Hematopoietic multipotent progenitor cell (in vitro differentiated cells): ENCODE measurements around the gene ZNF629. TPM values are rescaled to one million over a fixed set of nuclear protein-coding genes. Genes with fewer than 3 reads are reported as not detected.

Experiments
- DNase-seq, 3 donors: peaks; one replicate each; pipeline ENCODE4 v3.0.0-alpha.2; 2011 to 2015; ENCODE audit warnings: low read depth in 2 of 3, low spot score in 2 of 3
- total RNA-seq: library from RNA; depleted of rRNA; stranded (reverse); fragments of >200 nt; gene quantifications from one replicate; pipeline ENCODE4 v1.2.3, GENCODE V29; 2012

ZNF629 gene
- total RNA-seq, 1 donor = 18.0 TPM

GRCh38 chr16:30786115-30786935, 680 bp downstream of the ZNF629 start:
- DNase-seq = no peak

- no peak for DNase-seq
These were observed 1.6 kb downstream of the ZNF629 start for GRCh38 chr16:30785126-30786106.

- DNase-seq = no peak
These were observed 2.8 kb downstream of the ZNF629 start for GRCh38 chr16:30784215-30784614.

GRCh38 chr16:30783280-30784109, 3.5 kb downstream of the ZNF629 start:
- no peak for DNase-seq

GRCh38 chr16:30782486-30783279, 4.3 kb downstream of the ZNF629 start:
- DNase-seq = no peak

- no peak for DNase-seq
These were observed 6.5 kb downstream of the ZNF629 start for GRCh38 chr16:30780549-30780948.

GRCh38 chr16:30780021-30780420, 7.0 kb downstream of the ZNF629 start:
- DNase-seq = no peak

GRCh38 chr16:30779596-30779995, 7.4 kb downstream of the ZNF629 start:
- no peak for DNase-seq

GRCh38 chr16:30778549-30779244, 8.3 kb downstream of the ZNF629 start:
- DNase-seq = no peak

GRCh38 chr16:30777591-30778297, 9.3 kb downstream of the ZNF629 start:
- no peak for DNase-seq

- DNase-seq = peak in 2 of 3 donors; percentile 53 to 71
These were observed 11.4 kb downstream of the ZNF629 start for GRCh38 chr16:30775392-30776188.

- no peak for DNase-seq
These were observed 11.9 kb downstream of the ZNF629 start for GRCh38 chr16:30775131-30775391.

GRCh38 chr16:30774367-30775130, 12.5 kb downstream of the ZNF629 start:
- no peak for DNase-seq

GRCh38 chr16:30773826-30774225, 13.2 kb downstream of the ZNF629 start:
- DNase-seq = no peak

GRCh38 chr16:30771726-30772125, 15.3 kb downstream of the ZNF629 start:
- no peak for DNase-seq

- no peak for DNase-seq
These were observed 17.5 kb downstream of the ZNF629 start for GRCh38 chr16:30769379-30770089.
